A673 (cell line): ENCODE data around the gene MAG.

ENCODE experiments used
- CTCF ChIP-seq: fragments of 300-800, 200-600 bp; sonication (generic); conservative IDR thresholded peaks from 2 replicates; pipeline ENCODE4 v1.5.1; 2017; ENCODE audit warnings: low read depth, mild to moderate bottlenecking, antibody characterized with exemption, low read length, moderate library complexity, mixed read lengths
- EZH2 ChIP-seq: fragments of 200-600 bp; sonication (generic); IDR thresholded peaks from 2 replicates; pipeline ENCODE4 v1.6.1; 2017; ENCODE audit warnings: borderline replicate concordance, low read depth, mild to moderate bottlenecking, mixed read lengths, antibody characterized with exemption, low read length; ENCODE audit not compliant: poor library complexity, severe bottlenecking

GRCh38 chr19:35293808-35294207 is 1.8 kb downstream of the MAG start:
- no peak for TF ChIP-seq CTCF
- TF ChIP-seq EZH2, result no peak
